ENCODE results near the gene PDE3A. TPM values are rescaled to one million over a fixed set of nuclear protein-coding genes. Genes with fewer than 3 reads are reported as not detected.
A peak's percentile ranks its signal among the peaks of the same experiment; 100 is the strongest.
"Not testable (repeated sequence)": the region's sequence is repeated elsewhere in the genome, so short reads cannot be mapped to it uniquely, and the experiment has no call there.

PDE3A gene
- 4.9 TPM for total RNA-seq

DNA sequence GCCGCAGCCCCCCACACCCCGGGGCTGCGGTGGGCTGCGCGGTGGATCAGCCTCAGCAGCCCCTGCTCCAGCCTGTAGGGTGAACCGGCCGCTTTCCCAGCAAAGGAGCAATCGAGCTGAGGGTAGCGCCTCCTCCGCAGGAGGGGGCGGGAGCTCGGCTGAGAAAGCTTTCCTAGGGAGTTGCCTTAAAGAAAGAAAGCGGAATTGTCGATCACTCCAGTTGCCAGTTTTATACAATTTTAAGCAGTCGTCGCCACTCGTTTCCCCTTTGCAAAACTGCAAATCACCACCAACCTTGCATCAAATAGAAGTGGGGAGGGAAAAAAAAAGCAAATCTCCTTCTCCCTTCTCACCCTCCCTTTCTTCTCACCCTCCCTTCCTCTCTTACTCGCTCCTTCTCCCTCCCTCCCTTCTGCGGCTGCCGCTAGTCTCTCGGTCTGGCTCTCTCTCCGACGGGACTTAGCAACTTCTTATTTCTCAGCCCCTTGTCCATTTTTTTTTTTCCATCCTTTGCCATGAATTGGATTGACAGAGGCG is at the start of gene PDE3A:
TSS of gene PDE3A (plus strand) at position 424 of the 537 bp plus-strand sequence. CDS start 748 bp downstream, outside the sequence.
- FAIRE-seq (no peak), DNase-seq (ENCODE audit: low spot score in 2 of 2) (peak; percentile 43 to 58)

- DNase-seq (ENCODE audit: low spot score in 2 of 2) (no peak), FAIRE-seq (no peak)
Measured at GRCh38 chr12:20319366-20319765, 49.0 kb upstream of the PDE3A start.

GRCh38 chr12:20320552-20320951 is 47.8 kb upstream of the PDE3A start:
- FAIRE-seq (no peak), DNase-seq (ENCODE audit: low spot score in 2 of 2) (no peak)

DNA sequence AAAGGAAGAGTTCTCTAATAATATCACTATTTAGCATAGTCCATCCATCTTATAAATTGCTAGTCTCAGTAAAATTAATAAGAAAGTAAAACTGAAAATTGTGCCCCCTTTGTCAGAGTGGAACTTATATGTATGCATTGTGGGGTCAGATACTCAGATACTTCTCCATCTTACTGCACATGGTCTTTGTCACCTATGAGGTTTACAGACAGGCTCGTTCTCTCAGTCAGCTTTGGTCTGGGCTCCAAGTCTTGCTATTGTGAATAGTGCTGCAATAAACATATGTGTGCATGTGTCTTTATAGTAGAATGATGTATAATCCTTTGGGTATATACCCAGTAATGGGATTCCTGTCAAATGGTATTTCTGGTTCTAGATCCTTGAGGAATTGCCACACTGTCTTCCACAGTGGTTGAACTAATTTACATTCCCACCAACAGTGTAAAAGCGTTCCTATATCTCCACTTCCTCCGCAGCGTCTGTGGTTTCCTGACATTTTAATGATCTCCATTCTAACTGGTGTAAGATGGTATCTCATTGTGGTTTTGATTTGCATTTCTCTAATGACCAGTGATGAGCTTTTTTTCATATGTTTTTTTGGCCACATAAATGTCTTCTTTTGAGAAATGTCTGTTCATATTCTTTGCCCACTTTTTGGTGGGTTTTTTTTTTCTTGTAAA is 37.4 kb upstream of the PDE3A start:
- not testable (repeated sequence) for FAIRE-seq

DNA sequence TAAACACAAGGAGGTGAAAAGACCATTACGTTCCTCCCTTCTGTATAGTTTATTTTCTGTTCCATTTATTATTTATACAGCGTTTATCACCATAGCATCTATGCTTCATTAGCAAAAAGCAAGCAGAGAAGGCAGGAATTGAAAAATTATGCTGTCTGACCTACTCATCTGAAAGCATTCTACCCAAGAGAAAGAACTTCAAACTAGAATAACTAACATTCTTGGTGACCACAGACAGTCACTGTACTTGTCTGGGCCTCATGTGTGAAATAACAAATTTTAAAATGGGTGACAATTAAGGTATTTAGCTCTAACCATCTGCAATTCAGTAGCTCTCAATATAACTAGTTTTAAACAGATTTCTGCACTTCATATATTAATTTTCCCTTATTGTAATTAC is 29.3 kb upstream of the PDE3A start:
- no peak for FAIRE-seq
- DNase-seq (ENCODE audit: low spot score in 2 of 2) = no peak

More for the DNA sequence above, 37.4 kb upstream of the PDE3A start:
- not testable (repeated sequence) for DNase-seq (ENCODE audit: low spot score in 2 of 2)

DNA sequence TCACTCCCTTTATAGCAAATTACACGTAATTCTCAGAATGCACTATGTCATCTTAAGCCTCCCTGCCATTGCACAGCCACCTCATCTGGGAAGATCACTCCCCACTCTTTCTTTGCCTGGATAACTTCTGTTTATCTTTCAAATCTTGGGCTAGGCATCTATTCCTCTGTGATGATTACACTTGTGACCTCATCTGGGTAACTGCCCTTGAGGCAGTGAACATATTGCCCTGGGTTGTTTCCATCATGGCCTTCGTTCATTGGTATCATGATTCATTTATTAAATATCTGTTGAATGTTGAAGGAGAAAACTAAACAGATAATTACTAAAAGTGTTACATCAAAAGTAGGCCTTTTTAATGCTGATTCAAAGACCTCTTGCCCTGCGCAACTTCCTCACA is 26.2 kb upstream of the PDE3A start:
- DNase-seq (ENCODE audit: low spot score in 2 of 2) (no peak), FAIRE-seq (no peak)

- DNase-seq (ENCODE audit: low spot score in 2 of 2) (no peak), FAIRE-seq (no peak)
Measured at GRCh38 chr12:20345866-20346265, 22.5 kb upstream of the PDE3A start.

DNA sequence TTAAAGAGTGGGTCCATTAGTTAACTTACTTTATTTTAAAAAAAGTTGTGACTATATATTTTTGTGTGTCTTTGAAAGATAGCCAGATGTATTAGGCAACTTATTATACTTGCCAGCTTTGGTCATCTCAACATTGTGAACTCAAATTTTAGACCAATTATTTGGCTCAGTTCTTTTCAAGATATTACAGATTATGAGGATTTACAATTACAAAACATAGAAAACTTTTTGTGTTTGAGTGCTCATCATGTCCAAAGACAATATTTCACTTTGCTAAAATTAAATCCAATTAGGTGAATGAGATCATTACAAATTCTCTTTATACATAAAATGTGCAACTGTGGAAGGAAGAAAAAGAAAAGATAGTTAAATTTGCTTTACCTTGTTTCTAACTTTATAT is 18.3 kb upstream of the PDE3A start:
- DNase-seq (ENCODE audit: low spot score in 2 of 2) (no peak), FAIRE-seq (no peak)

DNA sequence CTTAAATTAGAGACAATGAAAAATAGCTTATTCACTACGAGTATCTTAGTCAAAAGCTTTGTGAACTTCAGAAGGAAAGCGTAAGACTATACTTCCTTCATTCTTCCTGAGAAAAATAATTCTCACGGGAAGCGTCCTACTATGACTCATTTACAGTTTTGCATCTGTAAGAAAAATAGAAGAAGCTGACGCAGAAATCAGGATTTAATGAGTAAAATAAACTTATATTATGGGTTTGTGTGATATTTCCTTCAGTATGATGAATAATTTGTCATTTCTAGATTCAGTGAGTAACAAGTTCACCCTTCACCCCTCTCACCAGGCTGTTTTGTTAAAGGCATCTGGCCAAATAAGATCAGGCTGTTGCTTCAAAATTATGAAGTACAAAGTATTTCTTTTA is 17.8 kb upstream of the PDE3A start:
- FAIRE-seq = no peak
- no peak for DNase-seq (ENCODE audit: low spot score in 2 of 2)

GRCh38 chr12:20351406-20351805 is 16.9 kb upstream of the PDE3A start:
- no peak for DNase-seq (ENCODE audit: low spot score in 2 of 2)

GRCh38 chr12:20356048-20356447 is 12.3 kb upstream of the PDE3A start:
- DNase-seq (ENCODE audit: low spot score in 2 of 2) = no peak
- FAIRE-seq = no peak

More at GRCh38 chr12:20351406-20351805, 16.9 kb upstream of the PDE3A start:
- no peak for FAIRE-seq

GRCh38 chr12:20360407-20360806 is 7.9 kb upstream of the PDE3A start:
- FAIRE-seq (no peak), DNase-seq (ENCODE audit: low spot score in 2 of 2) (no peak)

GRCh38 chr12:20361416-20361815 is 6.9 kb upstream of the PDE3A start:
- FAIRE-seq (no peak), DNase-seq (ENCODE audit: low spot score in 2 of 2) (no peak)

DNA sequence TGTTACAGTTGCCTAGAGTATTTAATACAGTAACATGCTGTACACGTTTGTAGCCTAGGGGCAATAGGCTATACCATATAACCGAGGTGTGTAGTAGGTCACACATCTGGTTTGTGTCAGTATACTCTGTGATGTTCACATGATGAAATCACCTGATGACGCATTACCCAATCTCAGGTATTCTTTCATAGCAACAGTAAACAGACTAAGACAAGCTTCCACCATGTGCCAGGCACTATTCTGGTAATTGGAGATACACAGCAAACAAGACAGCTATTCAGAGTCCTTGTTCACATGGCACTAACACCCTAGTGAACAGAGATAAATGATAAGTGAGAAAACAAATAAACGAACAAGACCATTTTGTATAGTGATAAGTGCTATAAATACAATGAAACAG is 3.8 kb upstream of the PDE3A start:
- DNase-seq (ENCODE audit: low spot score in 2 of 2) (no peak), FAIRE-seq (no peak)

GRCh38 chr12:20366776-20367409 is 1.4 kb upstream of the PDE3A start:
- FAIRE-seq (no peak), DNase-seq (ENCODE audit: low spot score in 2 of 2) (no peak)

GRCh38 chr12:20367583-20368113 is 689 bp upstream of the PDE3A start:
- DNase-seq (ENCODE audit: low spot score in 2 of 2) (no peak), FAIRE-seq (no peak)

DNA sequence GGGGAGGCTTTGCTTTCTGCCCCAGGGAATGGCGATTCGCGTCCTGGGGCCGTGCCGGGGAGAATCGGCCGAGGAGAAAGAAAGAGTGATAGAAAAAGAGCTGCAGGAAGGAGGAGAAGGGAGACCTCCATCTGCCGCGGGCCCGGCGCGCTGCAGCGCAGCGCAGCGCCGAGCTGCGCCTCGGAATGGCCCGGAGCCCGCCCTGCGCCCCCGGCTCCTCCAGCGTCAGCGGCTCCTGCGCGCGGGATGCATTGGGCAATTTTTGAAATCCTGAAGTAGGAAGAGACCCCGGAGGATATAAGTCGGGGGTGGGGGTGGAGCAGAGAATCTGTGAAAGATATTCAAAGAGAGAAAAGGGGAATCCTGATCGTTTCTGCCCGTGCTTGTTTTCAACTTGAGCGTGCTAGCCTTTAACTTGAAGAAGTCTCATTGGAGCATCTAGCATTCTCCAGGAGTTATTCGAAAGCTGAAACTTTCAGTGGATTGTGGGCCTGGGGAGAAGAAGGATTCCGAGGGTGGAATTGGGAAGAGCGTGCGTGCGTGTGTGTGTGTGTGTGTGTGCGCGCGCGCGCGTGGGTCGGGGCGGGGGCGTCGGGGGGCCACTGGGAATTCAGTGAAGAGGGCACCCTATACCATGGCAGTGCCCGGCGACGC is 441 bp downstream of the PDE3A start:
- DNase-seq (ENCODE audit: low spot score in 2 of 2) = peak; percentile 15 to 40
- no peak for FAIRE-seq

DNA sequence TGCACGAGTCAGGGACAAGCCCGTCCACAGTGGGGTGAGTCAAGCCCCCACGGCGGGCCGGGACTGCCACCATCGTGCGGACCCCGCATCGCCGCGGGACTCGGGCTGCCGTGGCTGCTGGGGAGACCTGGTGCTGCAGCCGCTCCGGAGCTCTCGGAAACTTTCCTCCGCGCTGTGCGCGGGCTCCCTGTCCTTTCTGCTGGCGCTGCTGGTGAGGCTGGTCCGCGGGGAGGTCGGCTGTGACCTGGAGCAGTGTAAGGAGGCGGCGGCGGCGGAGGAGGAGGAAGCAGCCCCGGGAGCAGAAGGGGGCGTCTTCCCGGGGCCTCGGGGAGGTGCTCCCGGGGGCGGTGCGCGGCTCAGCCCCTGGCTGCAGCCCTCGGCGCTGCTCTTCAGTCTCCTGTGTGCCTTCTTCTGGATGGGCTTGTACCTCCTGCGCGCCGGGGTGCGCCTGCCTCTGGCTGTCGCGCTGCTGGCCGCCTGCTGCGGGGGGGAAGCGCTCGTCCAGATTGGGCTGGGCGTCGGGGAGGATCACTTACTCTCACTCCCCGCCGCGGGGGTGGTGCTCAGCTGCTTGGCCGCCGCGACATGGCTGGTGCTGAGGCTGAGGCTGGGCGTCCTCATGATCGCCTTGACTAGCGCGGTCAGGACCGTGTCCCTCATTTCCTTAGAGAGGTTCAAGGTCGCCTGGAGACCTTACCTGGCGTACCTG is 1.1 kb downstream of the PDE3A start:
- peak; percentile 44 to 51 for DNase-seq (ENCODE audit: low spot score in 2 of 2)
- FAIRE-seq = no peak

- FAIRE-seq (no peak), DNase-seq (ENCODE audit: low spot score in 2 of 2) (no peak)
Measured at GRCh38 chr12:20370014-20370386, 1.7 kb downstream of the PDE3A start.

GRCh38 chr12:20370866-20371519 is 2.7 kb downstream of the PDE3A start:
- no peak for FAIRE-seq

More at GRCh38 chr12:20370866-20371519, 2.7 kb downstream of the PDE3A start:
- DNase-seq (ENCODE audit: low spot score in 2 of 2) = no peak
